MM.1S (cell line): ENCODE measurements around the gene TMEM208.

Source experiments
- EZH2 ChIP-seq: fragments of 300-600 bp; sonication (generic); optimal IDR thresholded peaks from 2 replicates; pipeline ENCODE3; 2017; ENCODE audit warnings: low read depth, mild to moderate bottlenecking, antibody characterized with exemption, low read length, mixed read lengths
- EZH2phosphoT487 ChIP-seq: fragments of 300-600 bp; sonication (generic); IDR thresholded peaks from 2 replicates; pipeline ENCODE4 v1.6.1; 2018; ENCODE audit warnings: antibody characterized with exemption, low read length
- TF ChIP-seq, protein P1 (sequence below): fragments of 300-600 bp; sonication (generic); IDR thresholded peaks from 2 replicates; pipeline ENCODE4 v1.5.1; 2016; ENCODE audit warnings: antibody characterized with exemption, low read length, mixed read lengths

DNA sequence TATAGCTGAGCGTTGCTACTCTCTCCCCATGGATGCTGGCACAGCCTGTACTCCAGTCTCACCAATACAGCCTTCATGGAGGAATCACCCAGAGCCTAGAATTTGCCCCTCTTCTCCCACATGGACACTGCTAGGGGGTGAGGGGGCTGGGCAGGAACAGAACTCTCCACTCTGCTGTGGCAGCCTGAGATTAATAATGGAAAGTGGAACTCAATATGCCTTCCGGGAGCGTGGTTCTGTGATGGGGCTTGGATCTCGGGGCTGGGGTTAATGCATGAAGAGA, 23.1 kb downstream of the TMEM208 start:
- TF ChIP-seq, protein P1, sequence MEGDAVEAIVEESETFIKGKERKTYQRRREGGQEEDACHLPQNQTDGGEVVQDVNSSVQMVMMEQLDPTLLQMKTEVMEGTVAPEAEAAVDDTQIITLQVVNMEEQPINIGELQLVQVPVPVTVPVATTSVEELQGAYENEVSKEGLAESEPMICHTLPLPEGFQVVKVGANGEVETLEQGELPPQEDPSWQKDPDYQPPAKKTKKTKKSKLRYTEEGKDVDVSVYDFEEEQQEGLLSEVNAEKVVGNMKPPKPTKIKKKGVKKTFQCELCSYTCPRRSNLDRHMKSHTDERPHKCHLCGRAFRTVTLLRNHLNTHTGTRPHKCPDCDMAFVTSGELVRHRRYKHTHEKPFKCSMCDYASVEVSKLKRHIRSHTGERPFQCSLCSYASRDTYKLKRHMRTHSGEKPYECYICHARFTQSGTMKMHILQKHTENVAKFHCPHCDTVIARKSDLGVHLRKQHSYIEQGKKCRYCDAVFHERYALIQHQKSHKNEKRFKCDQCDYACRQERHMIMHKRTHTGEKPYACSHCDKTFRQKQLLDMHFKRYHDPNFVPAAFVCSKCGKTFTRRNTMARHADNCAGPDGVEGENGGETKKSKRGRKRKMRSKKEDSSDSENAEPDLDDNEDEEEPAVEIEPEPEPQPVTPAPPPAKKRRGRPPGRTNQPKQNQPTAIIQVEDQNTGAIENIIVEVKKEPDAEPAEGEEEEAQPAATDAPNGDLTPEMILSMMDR = no peak
- TF ChIP-seq EZH2 = no peak
- no peak for TF ChIP-seq EZH2phosphoT487
